Effector memory CD8-positive, alpha-beta T cell (primary cell): ENCODE results near the gene CDK19.
"Not testable (repeated sequence)": the region's sequence is repeated elsewhere in the genome, so short reads cannot be mapped to it uniquely, and the experiment has no call there.

ENCODE experiments used
- ATAC-seq: fragments of 150-1000 bp; cut with Tn5 transposase; replicated peaks from 2 replicates; pipeline ENCODE4 v1.10.0; 2021; ENCODE audit warnings: mild to moderate bottlenecking, moderate library complexity
- DNase-seq, 3 experiments: peaks; one replicate each; pipeline ENCODE4 v3.0.0; 2021
- H3K27ac Mint-ChIP-seq, 2 donors: one replicate each; pipeline ENCODE4 v1.8.0; 2022; ENCODE audit warnings: mild to moderate bottlenecking in 2 of 2, mixed read lengths in 2 of 2, moderate library complexity in 2 of 2
- H3K27me3 Mint-ChIP-seq, 2 donors: one replicate each; pipeline ENCODE4 v1.8.0; 2022; ENCODE audit warnings: mixed read lengths in 2 of 2
- H3K36me3 Mint-ChIP-seq: one replicate; pipeline ENCODE4 v1.8.0; 2022; ENCODE audit warnings: mild to moderate bottlenecking, moderate library complexity, mixed read lengths; ENCODE audit not compliant: insufficient read depth
- H3K4me1 Mint-ChIP-seq, 2 donors: one replicate each; pipeline ENCODE4 v1.8.0; 2022; ENCODE audit warnings: low read depth in 2 of 2, mixed read lengths in 2 of 2
- H3K4me3 Mint-ChIP-seq, 2 donors: one replicate each; pipeline ENCODE4 v1.8.0; 2022; ENCODE audit warnings: mild to moderate bottlenecking in 2 of 2, mixed read lengths in 2 of 2, moderate library complexity in 2 of 2
- H3K9me3 Mint-ChIP-seq, 2 donors: one replicate each; pipeline ENCODE4 v1.8.0; 2022; ENCODE audit warnings: mixed read lengths in 2 of 2

Gene CDK19

DNA sequence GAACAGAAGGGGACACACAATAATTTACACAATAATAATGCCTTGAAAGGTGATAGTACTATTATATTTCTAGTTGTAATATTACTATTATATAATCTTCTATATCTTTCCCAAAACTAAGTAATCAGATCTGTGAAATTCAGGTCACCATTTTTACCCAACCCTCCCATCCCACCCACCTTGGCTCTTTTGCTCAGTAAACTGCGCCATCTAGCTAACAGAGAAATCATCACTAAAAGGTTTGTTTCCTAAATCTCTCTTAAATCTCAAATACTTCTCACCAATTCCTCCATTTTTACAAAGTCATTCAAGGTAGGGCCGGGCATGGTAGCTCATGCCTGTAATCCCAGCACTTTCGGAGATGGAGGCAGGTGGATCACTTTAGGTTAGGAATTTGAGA, 83.4 kb downstream of the CDK19 start:
- no peak overlapping the region for H3K27ac Mint-ChIP-seq
- no peak overlapping the region for H3K4me3 Mint-ChIP-seq
- no peaks in the 10 kb centered on the region for H3K9me3 Mint-ChIP-seq
- no peaks in the 10 kb centered on the region for H3K27me3 Mint-ChIP-seq
- ATAC-seq: no peak
- H3K4me1 Mint-ChIP-seq: peaks cover 0 to 7% of the 10 kb centered on the region in 2 donors
- no peak for DNase-seq
- H3K36me3 Mint-ChIP-seq: peaks cover 5% of the 10 kb centered on the region

GRCh38 chr6:110731196-110731595, 84.1 kb downstream of the CDK19 start:
- H3K4me1 Mint-ChIP-seq: peaks cover 0 to 7% of the 10 kb centered on the region in 2 donors
- no peak for DNase-seq
- H3K27ac Mint-ChIP-seq: no peak overlapping the region
- no peaks in the 10 kb centered on the region for H3K9me3 Mint-ChIP-seq
- peaks cover 5% of the 10 kb centered on the region for H3K36me3 Mint-ChIP-seq
- no peaks in the 10 kb centered on the region for H3K27me3 Mint-ChIP-seq
- no peak for ATAC-seq
- no peak overlapping the region for H3K4me3 Mint-ChIP-seq

- H3K4me3 Mint-ChIP-seq: no peak overlapping the region
- H3K9me3 Mint-ChIP-seq: no peaks in the 10 kb centered on the region
- peaks cover 5% of the 10 kb centered on the region for H3K36me3 Mint-ChIP-seq
- DNase-seq (no peak), ATAC-seq (no peak)
- H3K4me1 Mint-ChIP-seq: peaks cover 0 to 7% of the 10 kb centered on the region in 2 donors
- H3K27ac Mint-ChIP-seq: peak overlapping the region in 1 of 2 donors; percentile 7
- H3K27me3 Mint-ChIP-seq: no peaks in the 10 kb centered on the region
Measured at GRCh38 chr6:110728501-110728900, 86.8 kb downstream of the CDK19 start.

GRCh38 chr6:110723017-110723416, 92.3 kb downstream of the CDK19 start:
- Mint-ChIP-seq H3K4me1 (no peaks in the 10 kb centered on the region), H3K27me3 (no peaks in the 10 kb centered on the region), H3K9me3 (no peaks in the 10 kb centered on the region), H3K36me3 (peaks cover 6% of the 10 kb centered on the region), H3K27ac (no peak overlapping the region), H3K4me3 (no peak overlapping the region)
- DNase-seq: no peak
- no peak for ATAC-seq

GRCh38 chr6:110720066-110720465, 95.2 kb downstream of the CDK19 start:
- H3K9me3 Mint-ChIP-seq: no peaks in the 10 kb centered on the region
- H3K4me3 Mint-ChIP-seq: no peak overlapping the region
- no peak overlapping the region for H3K27ac Mint-ChIP-seq
- H3K27me3 Mint-ChIP-seq: no peaks in the 10 kb centered on the region
- peaks cover 4% of the 10 kb centered on the region for H3K36me3 Mint-ChIP-seq
- no peak for DNase-seq
- no peaks in the 10 kb centered on the region for H3K4me1 Mint-ChIP-seq
- ATAC-seq: no peak

DNA sequence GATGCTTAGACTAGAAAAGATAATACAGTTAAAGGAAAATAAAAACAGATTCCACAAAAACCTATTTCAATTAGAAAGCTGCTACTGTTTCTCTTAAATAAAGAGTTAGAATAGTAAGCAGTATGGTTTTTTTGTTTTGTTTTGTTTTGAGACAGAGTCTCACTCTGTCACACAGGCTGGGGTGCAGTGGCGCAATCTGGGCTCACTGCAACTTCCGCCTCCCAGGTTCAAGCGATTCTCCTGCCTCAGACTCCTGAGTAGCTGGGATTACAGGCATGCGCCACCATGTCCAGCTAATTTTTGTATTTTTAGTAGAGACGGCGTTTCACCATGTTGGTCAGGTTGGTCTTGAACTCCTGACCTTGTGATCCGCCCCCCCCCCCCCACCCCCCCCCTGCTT, 95.7 kb downstream of the CDK19 start:
- DNase-seq, H3K9me3 Mint-ChIP-seq, H3K4me3 Mint-ChIP-seq, H3K27ac Mint-ChIP-seq, H3K27me3 Mint-ChIP-seq, H3K4me1 Mint-ChIP-seq, ATAC-seq, H3K36me3 Mint-ChIP-seq: not testable (repeated sequence)

- no peaks in the 10 kb centered on the region for H3K9me3 Mint-ChIP-seq
- no peaks in the 10 kb centered on the region for H3K4me1 Mint-ChIP-seq
- no peak overlapping the region for H3K27ac Mint-ChIP-seq
- H3K4me3 Mint-ChIP-seq: no peak overlapping the region
- ATAC-seq: no peak
- no peaks in the 10 kb centered on the region for H3K27me3 Mint-ChIP-seq
- H3K36me3 Mint-ChIP-seq: no peaks in the 10 kb centered on the region
- DNase-seq: no peak
Measured at GRCh38 chr6:110714143-110714542, 101.1 kb downstream of the CDK19 start.

- Mint-ChIP-seq H3K27ac (no peak overlapping the region), H3K4me1 (peaks cover 0 to 5% of the 10 kb centered on the region in 2 donors), H3K36me3 (no peaks in the 10 kb centered on the region), H3K4me3 (no peak overlapping the region), H3K27me3 (no peaks in the 10 kb centered on the region), H3K9me3 (no peaks in the 10 kb centered on the region)
- no peak for DNase-seq
- no peak for ATAC-seq
Measured at GRCh38 chr6:110712238-110712637, 103.0 kb downstream of the CDK19 start.

DNA sequence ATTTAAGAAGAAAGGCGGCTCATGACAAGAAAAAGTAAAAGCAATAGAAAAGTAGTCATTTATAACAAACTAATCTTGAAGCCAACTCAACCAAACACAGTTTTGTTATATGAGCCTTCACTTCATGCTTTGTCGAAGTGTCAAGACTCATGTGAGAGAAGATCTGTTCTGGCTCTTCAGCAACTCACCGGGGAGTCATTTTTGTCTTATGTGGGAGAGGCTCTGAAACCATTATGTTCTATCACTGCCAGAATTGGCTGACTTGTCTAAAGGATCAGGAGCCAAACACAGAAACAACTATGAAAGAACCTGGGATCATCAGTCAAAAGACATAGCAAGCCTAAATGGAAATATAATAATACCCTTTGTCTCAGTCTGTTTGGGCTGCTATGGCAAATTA, 105.2 kb downstream of the CDK19 start:
- Mint-ChIP-seq H3K9me3 (no peaks in the 10 kb centered on the region), H3K4me1 (peaks cover 0 to 5% of the 10 kb centered on the region in 2 donors), H3K4me3 (no peak overlapping the region), H3K36me3 (no peaks in the 10 kb centered on the region), H3K27ac (no peak overlapping the region), H3K27me3 (no peaks in the 10 kb centered on the region)
- ATAC-seq: no peak
- no peak for DNase-seq

DNA sequence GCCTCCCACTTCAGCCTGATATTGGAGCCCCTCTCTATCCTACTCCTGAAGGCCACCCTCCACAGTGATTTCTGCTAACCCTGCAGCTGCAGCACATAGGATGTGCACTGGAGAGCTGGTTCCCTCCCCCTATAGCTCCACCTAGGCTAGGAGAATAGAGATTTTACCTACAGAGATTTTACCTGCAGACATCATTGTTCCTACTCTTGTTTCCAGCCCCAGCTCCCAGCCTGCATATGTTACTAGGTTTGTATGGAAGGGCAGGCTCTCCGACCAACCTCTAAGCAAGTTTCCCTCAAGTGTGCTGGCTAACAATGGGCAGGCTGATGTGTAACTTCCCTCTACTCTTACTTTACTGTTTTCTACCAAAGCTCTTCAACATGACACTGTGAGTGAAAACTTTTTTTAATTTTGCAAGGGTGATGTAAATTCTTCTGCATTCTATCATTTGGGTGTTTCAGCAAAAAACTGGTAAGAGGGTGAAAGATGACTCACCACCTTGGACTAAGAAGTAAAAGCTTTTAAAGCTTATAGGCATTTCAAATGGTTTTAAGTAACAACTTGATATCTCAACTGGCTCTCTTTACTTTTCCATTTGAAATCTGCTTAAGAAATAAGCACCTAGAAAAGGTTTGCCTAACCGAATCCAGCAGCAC, 106.8 kb downstream of the CDK19 start:
- peak overlapping the region in 1 of 2 donors; percentile 25 for H3K27ac Mint-ChIP-seq
- H3K9me3 Mint-ChIP-seq: no peaks in the 10 kb centered on the region
- H3K27me3 Mint-ChIP-seq: no peaks in the 10 kb centered on the region
- ATAC-seq (no peak), DNase-seq (no peak)
- H3K4me3 Mint-ChIP-seq: no peak overlapping the region
- no peaks in the 10 kb centered on the region for H3K36me3 Mint-ChIP-seq
- peaks cover 0 to 5% of the 10 kb centered on the region in 2 donors for H3K4me1 Mint-ChIP-seq

GRCh38 chr6:110705543-110705942, 109.7 kb downstream of the CDK19 start:
- ATAC-seq: no peak
- DNase-seq: no peak
- no peak overlapping the region for H3K27ac Mint-ChIP-seq
- H3K9me3 Mint-ChIP-seq: no peaks in the 10 kb centered on the region
- peaks cover 0 to 5% of the 10 kb centered on the region in 2 donors for H3K4me1 Mint-ChIP-seq
- H3K27me3 Mint-ChIP-seq: no peaks in the 10 kb centered on the region
- H3K36me3 Mint-ChIP-seq: no peaks in the 10 kb centered on the region
- H3K4me3 Mint-ChIP-seq: no peak overlapping the region

GRCh38 chr6:110703906-110704594, 111.2 kb downstream of the CDK19 start:
- Mint-ChIP-seq H3K9me3 (no peaks in the 10 kb centered on the region), H3K4me3 (no peak overlapping the region), H3K4me1 (peaks cover 0 to 5% of the 10 kb centered on the region in 2 donors), H3K27me3 (no peaks in the 10 kb centered on the region), H3K27ac (peak overlapping the region; percentile 3), H3K36me3 (no peaks in the 10 kb centered on the region)
- no peak for DNase-seq
- no peak for ATAC-seq

GRCh38 chr6:110703010-110703905, 112.0 kb downstream of the CDK19 start:
- no peak for ATAC-seq
- H3K27me3 Mint-ChIP-seq: no peaks in the 10 kb centered on the region
- H3K36me3 Mint-ChIP-seq: no peaks in the 10 kb centered on the region

More at GRCh38 chr6:110703010-110703905, 112.0 kb downstream of the CDK19 start:
- Mint-ChIP-seq H3K4me1 (peaks cover 0 to under 1% of the 10 kb centered on the region in 2 donors), H3K27ac (no peak overlapping the region), H3K4me3 (no peak overlapping the region), H3K9me3 (no peaks in the 10 kb centered on the region)
- DNase-seq: no peak
